ENCODE measurements around the gene SPOCK2. TPM values are rescaled to one million over a fixed set of nuclear protein-coding genes. Genes with fewer than 3 reads are reported as not detected.

Gene SPOCK2
- total RNA-seq, 1 donor = 0.36 TPM

- no peak for TF ChIP-seq CTCF (IDR thresholded peaks at IDR 0.05; ENCODE audit: insufficient read depth, low read length)
- DNase-seq (ENCODE audit: low read depth) = no peak
- H3K4me3 ChIP-seq (ENCODE audit: low read depth, low read length) = no peak overlapping the region
Observed at GRCh38 chr10:72088889-72089575, 681 bp upstream of the SPOCK2 start.

- DNase-seq (ENCODE audit: low read depth) = no peak
- no peak for TF ChIP-seq CTCF (IDR thresholded peaks at IDR 0.05; ENCODE audit: insufficient read depth, low read length)
- H3K4me3 ChIP-seq (ENCODE audit: low read depth, low read length) = no peak overlapping the region
Observed at GRCh38 chr10:72087392-72087968, 871 bp downstream of the SPOCK2 start.

GRCh38 chr10:72086466-72087391 lies 1.6 kb downstream of the SPOCK2 start:
- no peak for DNase-seq (ENCODE audit: low read depth)
- TF ChIP-seq CTCF (IDR thresholded peaks at IDR 0.05; ENCODE audit: insufficient read depth, low read length) = no peak
- H3K4me3 ChIP-seq (ENCODE audit: low read depth, low read length) = no peak overlapping the region

- no peak for TF ChIP-seq CTCF (IDR thresholded peaks at IDR 0.05; ENCODE audit: insufficient read depth, low read length)
- H3K4me3 ChIP-seq (ENCODE audit: low read depth, low read length) = no peak overlapping the region
- DNase-seq (ENCODE audit: low read depth) = no peak
Observed at GRCh38 chr10:72085864-72086465, 2.4 kb downstream of the SPOCK2 start.

GRCh38 chr10:72085166-72085565 lies 3.2 kb downstream of the SPOCK2 start:
- DNase-seq (ENCODE audit: low read depth) = no peak
- H3K4me3 ChIP-seq (ENCODE audit: low read depth, low read length) = no peak overlapping the region
- TF ChIP-seq CTCF (IDR thresholded peaks at IDR 0.05; ENCODE audit: insufficient read depth, low read length) = no peak

GRCh38 chr10:72083790-72084459 lies 4.4 kb downstream of the SPOCK2 start:
- TF ChIP-seq CTCF (IDR thresholded peaks at IDR 0.05; ENCODE audit: insufficient read depth, low read length) = no peak
- H3K4me3 ChIP-seq (ENCODE audit: low read depth, low read length) = no peak overlapping the region
- no peak for DNase-seq (ENCODE audit: low read depth)
